Stimulated activated CD4-positive, alpha-beta T cell treated with anti-CD3 and anti-CD28 coated beads, Interleukin-1b, Interleukin-23, amount 100 ng/mL, for 4 hours (primary cell): ENCODE results near the gene KRT26.
"Not testable (repeated sequence)": the region's sequence is repeated elsewhere in the genome, so short reads cannot be mapped to it uniquely, and the experiment has no call there.

ENCODE experiments used
- DNase-seq, 2 donors: peaks; one replicate each; pipeline ENCODE4 v3.0.0-alpha.2; 2020; ENCODE audit warnings: low read depth in 2 of 2

The KRT26 gene, protein sequence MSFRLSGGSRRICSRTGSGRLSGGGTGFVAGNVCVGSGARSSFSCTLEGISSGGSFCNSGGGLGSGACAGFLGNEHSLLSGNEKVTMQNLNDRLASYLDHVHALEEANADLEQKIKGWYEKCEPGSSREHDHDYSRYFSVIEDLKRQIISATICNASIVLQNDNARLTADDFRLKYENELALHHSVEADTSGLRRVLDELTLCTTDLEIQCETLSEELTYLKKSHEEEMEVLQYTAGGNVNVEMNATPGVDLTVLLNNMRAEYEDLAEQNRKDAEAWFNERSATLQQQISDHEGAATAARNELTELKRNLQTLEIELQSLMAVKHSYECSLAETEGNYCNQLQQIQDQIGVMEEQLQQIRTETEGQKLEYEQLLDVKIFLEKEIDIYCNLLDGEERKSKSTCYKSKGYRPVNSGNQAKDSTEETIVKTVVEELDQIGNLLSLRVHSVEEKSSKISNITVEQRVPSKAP

DNA sequence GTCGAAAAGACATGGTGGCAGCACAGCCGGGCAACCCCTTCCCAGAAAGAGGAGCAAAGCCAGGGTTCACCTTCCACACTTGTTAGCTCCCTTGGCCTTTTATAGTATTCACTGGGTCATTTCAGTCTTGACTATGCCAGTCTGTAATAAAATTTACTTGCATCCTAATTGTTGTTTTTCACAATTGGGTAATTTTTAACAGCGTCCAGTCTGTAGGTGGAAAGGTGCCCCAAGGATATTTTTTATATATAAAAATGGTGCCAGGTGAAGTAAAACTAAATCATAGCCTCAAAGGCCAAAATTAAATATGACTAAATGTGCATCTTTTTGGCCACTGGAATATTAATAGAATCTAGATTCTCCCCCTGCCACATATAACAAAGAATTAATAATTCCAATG is at the start of gene KRT26:
Gene KRT26, minus strand, starts transcription at position 101 of the 400 bp plus-strand sequence. Its CDS starts 88 bp downstream, at position 13.
- no peak for DNase-seq

DNA sequence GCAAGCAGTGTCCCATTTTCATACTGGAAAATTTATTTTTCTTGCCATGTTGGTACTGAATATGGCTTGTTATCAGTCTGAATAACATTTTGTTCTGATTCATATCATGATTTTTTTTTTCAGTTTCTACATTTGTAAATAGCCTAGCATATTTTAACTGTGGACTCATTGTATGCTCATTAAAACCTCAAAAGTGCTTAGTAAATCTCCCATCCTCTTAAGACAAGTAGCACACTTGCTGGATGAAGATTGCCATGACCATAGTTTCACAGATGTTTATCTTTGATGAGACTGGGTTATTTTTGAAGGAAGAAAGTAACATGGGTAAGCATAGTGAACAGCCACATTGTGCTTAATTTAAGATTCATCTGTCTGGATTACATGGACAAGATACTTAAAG is 49.5 kb upstream of the KRT26 start:
- DNase-seq: no peak

DNA sequence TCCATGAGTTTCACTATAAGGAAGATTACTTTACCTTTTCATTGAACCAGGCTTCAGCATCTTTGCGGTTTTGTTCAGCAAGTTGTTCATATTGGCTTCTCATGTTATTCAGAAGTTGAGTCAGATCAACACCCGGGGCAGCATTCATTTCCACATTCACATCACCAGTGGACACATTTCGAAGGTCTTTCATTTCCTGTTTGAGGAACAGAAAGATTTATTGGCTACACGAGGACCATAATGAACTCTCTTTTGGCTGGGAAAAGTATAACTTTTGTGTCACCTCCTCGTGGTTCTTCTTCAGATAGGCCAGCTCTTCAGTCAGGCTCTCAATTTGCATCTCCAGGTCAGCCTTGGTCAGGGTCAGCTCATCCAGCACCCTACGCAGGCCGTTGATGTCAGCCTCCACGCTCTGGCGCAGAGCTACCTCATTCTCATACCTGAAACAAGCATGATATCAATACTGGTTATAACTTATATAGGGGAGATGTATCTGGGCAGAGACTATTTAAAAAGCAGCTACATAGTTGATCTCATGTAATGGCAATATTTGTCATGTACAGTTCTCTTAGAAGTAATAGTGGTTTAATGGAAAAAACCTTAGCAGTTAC is 48.3 kb upstream of the KRT26 start:
- no peak for DNase-seq

DNA sequence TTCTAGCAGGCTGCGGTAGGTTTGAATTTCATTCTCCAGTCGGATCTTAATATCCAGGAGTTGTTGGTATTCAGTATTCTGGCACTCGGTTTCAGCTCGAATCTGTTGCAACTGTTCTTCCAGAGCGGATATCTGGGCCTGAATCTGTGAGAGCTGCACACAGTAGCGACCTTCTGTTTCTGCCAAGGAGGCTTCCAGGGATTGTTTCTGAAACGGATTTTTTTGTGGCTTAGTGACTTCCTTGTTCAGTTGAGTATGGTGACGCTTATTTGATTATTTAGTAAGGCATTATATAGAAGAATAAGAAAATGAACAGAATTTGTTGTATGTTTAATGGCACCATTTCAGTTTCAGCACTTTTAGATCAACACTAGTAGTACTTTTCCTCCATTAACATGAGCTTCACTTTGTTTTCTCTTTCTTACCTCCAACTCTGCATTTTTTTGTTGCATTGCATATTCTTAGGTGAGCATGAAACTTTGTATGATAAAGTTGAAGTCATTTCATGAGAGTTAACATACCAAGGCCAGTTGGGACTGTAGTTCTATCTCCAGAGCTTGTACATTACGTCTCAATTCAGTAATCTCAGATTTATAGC is 47.6 kb upstream of the KRT26 start:
- DNase-seq: no peak

DNA sequence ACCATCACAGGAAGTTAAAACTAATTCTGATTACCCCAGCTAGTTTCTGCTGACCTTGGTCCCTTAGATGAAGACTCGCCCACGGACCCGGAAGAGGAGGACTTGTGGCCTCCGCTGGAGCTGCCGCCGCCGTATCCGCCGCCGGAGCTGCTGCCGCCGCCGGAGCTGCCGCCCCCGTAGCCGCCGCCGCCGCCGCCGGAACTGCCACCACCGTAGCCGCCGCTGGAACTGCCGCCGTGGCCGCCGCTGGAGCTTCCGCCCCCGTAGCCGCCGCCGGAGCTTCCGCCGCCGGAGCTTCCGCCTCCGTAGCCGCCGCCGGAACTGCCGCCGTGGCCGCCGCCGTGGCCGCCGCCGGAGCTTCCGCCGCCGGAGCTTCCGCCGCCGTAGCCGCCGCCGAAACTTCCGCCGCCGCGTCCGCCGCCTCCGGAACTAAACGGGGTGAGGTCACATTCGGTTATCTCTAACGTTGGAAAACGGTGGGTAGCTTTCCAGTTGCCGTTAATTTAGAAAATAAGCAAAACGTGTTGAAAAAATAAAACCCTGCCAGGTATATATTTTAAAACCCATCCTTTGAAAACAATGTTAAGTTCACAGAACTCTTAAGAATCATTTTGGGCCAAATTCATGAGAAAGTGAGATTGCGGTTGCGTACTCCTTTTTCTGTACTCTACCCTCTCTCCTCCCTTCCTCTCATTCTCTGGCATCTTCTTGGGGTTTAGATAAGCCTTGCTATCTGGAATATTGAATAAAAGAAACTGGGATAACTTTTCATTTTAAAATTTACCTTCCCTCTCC is 46.9 kb upstream of the KRT26 start:
- DNase-seq: peak; percentile 73 to 77

DNA sequence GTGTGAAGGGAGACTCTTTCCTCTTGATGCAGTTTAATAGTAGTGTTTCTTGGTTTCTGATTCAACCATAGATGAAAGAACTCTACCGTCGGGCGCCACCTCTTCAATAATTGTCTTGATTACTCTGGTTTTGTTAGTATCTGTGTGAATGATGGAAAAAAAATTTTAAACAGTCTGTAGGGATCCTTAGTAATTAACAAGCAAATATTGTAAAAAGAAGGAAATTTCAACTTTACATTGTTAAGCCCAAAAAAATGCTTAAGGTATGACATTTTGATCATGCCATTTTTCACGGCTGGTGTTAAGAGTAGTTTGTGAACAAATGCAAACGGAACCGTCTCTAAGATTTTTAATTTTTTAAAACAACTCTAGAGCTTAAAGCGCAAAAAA is 46.3 kb upstream of the KRT26 start:
- DNase-seq: no peak

DNA sequence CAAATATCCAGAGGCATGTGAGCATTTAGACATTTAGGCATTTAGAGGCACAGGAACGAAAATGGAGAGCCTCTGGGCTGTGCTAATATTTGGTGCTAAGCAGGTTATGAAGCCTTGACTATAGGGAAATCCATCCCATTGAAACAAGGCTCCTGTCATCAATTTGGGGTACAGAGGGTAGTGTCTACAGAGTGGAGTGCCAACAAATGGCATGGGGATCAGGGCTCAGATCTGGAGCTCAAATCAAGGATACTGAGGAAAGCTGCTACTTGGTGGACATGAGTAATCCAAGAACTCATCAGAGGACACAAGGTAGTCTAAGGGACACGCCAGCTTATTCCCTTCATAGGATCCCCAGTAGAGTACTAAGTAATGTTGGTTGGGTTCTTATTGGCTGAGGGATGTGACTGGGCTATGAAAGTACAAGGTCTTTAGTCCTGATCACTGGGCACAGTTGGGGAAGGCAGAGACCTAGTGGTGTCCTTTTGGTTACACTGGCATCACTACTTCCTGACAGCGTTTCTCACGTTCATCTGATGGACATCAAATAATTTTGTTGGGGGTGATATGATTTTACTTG is 45.2 kb upstream of the KRT26 start:
- DNase-seq: no peak

DNA sequence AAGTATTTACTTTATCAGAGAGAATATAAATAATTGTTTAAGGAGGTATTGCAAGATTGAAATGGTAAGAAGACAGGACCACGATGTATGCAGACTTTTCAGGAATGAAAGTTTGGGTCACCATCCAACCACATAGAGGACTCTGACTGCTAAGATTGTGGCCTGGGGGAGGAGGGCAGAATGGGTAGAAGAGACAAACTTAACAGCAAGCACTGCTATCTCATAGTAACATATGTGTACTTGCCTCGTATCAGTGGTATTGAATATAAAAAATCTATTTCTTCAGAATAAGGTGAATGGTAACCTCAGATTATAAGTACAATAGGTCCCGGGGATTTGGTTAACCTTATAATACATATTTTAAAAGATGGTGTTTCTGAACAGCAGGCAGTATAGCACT is 44.6 kb upstream of the KRT26 start:
- DNase-seq: no peak

DNA sequence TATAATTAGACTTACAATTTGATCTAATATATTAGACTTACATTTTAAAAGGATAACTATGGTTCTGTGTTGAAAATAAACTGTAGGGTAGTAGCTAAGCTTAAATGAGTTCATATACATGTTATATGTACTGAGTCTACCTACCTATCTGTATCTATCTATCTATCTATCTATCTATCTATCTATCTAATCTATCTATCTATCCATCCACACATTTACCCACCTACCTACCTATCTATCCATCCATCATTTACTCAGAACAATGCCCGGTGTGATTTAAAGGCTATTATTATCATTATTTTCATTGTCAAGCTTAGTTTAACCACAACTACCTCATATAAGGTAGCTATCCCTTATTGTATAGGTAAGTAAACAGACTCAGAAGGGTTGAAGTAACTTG is 43.4 kb upstream of the KRT26 start:
- no peak for DNase-seq

DNA sequence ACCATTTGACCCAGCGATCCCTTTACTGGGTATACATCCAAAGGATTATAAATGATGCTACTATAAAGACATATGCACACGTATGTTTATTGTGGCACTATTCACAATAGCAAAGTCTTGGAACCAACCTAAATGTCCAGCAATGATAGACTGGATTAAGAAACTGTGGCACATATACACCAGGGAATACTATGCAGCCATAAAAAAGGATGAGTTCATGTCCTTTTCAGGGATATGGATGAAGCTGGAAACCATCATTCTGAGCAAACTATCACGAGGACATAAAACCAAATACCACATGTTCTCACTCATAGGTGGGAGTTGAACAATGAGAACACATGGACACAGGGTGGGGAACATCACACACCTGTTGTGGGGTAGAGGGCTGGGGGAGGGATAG is 42.7 kb upstream of the KRT26 start:
- DNase-seq: not testable (repeated sequence)

DNA sequence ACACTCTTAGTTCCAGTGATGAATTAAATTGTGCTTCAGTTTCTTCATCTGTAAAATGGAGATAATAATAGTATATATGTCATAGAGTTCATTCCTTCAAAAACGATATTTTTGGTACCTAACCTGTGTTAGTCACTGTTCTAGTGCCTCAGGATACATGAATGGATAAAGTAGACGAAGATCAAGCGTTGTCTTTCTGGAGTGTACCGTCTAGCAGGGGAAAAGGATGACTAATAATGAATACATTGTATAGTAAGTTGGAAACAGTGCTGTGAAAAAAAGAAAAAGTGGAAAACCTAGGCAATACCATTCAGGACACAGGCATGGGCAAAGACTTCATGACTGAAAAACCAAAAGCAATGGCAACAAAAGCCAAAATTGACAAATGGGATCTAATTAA is 41.8 kb upstream of the KRT26 start:
- no peak for DNase-seq

DNA sequence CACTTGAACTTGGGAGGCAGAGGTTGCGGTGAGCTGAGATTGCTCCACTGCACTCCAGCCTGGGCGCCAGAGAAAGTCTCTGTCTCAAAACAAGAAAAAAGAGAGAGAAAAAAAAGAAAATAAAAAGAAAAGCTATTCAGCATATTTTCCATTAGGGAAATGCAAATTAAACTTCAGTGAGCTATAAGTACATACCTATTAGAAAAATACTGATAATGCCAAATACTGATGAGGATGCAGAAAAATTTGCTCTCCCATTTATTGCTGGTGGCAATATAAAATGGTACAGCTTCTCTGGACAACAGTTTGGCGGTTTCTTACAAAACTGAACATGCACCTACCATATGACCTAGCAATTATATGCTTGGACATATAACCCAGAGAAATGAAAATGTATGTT is 40.6 kb upstream of the KRT26 start:
- no peak for DNase-seq

DNA sequence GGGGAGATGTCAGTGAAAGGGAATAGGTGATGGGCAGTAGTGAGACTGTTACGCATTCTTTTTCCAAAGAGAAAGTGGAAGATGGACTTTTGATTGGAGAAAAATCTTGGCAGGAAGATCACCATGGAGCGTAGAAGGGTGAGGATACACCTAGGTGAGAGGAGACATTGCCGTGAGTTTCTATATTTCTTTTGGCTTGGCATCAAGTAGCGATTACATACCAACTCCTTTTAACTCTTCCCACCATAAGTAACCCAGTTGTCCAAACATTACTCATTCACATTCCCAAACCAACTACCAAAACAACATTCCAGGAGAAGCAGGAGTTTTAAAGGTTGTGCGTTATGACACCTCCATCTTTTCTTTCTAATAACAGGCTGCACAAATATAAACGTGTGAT is 38.5 kb upstream of the KRT26 start:
- DNase-seq: no peak

DNA sequence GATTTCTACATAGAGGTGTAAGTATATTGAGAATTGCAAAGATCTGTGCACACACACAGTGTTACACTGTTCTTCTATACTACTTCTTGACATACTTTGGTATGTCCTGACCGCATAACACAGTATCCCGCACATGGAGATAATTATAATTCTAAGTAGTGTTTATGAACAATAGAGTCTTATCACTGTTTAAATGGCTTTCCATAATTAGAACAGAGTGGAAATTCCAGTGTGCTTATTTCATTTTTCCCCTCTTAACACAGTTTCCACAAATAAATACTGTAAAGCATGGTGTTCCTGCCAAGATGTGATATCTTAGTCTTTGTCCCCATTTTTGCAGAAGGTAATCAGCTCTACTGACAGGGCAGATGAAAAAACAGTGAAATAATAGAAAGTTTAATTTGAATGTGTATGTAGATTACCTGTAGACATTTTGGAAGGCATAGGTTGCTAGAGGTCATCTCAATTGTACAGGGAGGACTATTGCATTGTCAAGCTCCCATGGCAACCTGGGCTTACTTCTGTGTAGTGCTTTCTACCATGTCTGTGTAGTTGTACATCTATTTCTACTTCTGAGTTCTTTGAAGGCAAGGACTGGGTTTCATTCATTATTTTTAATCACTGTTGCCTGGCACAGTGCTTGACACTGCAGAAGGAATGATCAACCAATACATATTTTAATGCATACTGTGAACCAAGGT is 37.9 kb upstream of the KRT26 start:
- no peak for DNase-seq

DNA sequence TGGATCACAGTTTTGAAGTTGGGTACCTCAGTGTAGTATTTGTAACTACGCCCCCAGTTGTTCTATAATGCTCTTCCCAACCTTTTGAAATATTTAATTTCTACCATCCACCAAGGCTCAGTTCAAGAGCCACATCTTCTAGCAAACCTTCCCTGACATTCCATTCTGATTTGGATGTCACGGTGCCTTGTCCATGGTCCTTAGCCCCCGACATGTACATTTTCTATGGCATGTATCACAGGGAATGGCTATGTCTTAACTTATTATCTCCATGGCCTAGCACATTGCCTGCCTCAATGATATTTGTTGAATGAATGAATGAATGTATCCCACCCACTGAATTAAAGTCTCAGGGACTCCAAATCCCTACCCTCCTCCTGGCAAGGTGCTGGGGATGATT is 34.1 kb upstream of the KRT26 start:
- DNase-seq: no peak

DNA sequence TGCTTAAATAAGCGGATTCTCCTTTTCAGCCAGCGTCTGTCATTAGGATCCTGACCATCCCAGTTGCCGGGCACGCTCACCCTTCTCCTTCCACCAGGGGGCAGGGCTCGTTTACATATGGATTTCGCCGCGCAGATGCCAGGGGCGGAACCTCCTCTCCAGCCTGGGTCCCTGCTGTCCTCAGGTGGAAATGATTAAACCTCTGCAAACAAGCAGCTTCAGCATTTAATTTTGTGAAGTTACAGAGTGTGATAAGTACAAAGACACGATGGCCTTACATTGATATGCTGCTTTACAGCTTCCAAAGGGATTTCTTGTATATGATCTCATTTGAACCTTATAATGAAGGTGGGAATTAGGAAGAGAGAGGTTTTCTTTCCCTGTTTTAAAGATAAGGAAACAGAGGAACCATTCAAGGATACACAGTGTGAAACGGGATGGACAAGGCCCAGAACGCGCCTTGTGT is 31.6 kb upstream of the KRT26 start:
- DNase-seq: peak; percentile 65 to 66

DNA sequence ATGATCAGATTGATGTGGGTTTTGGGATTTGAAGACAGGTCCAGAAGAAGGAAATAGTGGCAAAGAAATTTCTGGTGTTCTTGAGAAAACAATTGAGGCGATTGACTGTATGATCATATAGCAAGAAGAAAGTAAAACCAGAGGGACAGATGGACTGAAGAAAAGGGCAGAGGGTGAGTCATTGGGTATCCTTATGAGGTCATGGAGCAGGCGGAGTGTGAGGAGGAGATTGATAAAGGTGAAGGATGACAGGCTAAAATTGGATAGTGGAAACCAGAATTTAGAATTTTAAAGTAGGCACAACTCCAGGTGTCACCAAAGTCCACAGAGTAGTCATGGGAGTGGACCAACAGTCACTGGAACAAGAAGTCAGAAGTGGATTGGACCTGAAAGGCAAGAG is 29.2 kb upstream of the KRT26 start:
- no peak for DNase-seq

DNA sequence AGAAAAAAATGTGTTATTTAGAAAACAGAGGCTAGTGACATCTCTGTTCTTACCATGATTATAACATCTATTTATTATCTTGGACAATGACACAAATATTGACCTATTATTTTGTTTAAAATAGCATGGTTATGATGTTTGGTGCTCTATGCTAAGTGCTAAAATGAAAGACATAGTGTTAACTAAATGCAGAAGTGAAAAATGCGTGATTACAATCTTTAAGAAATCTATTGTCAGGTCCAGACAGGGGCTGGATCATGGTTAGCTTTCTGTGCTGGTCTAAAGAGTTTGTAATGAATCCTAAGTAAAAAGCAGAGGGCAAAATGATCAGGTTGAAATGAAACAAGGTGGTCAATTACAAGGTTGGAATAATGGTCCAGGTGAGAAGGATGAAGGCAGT is 28.4 kb upstream of the KRT26 start:
- DNase-seq: no peak

DNA sequence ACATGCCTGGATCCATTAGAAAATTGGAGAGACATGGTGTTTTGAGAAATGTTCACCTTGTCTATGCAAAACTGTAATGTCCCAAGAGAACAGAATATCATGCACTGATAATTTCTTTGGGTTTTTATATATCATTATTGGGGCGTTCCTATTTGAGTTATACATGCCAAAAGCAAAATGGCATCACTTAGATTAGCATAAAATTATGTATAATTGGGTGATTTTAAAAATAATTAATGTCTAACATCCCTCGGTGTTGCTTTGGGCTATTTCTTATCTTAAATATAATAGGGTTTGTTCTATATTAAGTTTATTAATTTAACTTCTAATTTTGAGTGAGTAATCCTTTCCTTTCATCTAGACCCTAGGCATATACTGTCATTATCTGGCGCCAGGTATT is 27.9 kb upstream of the KRT26 start, which contains the start of gene KRT28:
Gene KRT28, minus strand, starts transcription at position 101 of the 400 bp plus-strand sequence. Its CDS starts 66 bp downstream, at position 35.
- DNase-seq: no peak

DNA sequence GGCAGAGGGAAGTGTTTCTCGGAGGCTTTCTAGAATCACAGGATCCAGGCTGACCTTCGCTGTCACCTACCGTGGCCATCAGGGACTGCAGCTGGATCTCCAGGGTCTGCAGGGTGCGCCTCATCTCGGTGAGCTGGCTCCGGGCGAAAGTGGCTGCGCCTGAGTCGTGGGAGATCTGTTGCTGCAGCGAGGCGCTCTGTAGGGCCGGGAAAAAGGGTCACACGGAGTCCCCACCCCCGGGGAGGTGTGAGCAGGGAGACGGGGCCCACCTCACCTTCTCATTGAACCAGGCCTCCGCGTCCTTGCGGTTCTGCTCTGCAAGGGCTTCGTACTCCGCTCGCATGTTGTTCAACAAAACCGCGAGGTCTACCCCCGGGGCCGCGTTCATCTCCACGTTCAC is 24.8 kb upstream of the KRT26 start:
- no peak for DNase-seq
